Panc1 (cell line): ENCODE measurements around the gene DRP2.

Experiments used
- CTCF ChIP-seq: fragments of 450-650 bp; IDR thresholded peaks from 2 replicates; pipeline ENCODE4 v1.5.1; 2017; ENCODE audit warnings: mild to moderate bottlenecking
- POLR2AphosphoS5 ChIP-seq: IDR thresholded peaks from 2 replicates; pipeline ENCODE4 v1.6.1; 2012; ENCODE audit warnings: mild to moderate bottlenecking, low read depth, low read length, moderate library complexity
- SIN3A ChIP-seq: IDR thresholded peaks from 2 replicates; pipeline ENCODE4 v1.6.1; 2012; ENCODE audit warnings: low read depth, mild to moderate bottlenecking, low read length, moderate library complexity, borderline replicate concordance; ENCODE audit not compliant: insufficient read depth

- TF ChIP-seq CTCF = no peak
- no peak for TF ChIP-seq POLR2AphosphoS5
- no peak for TF ChIP-seq SIN3A
Measured at GRCh38 chrX:101176439-101176838, 43.1 kb upstream of the DRP2 start.
